ENCODE results near the gene MAGOH. TPM values are rescaled to one million over a fixed set of nuclear protein-coding genes. Genes with fewer than 3 reads are reported as not detected.

The MAGOH gene
- total and polyA plus RNA-seq, 9 of the 15 experiments (the other 6 are each of a cell fraction or from before 2014, with no cell fraction given), result 102 to 342 (median 135) TPM

DNA sequence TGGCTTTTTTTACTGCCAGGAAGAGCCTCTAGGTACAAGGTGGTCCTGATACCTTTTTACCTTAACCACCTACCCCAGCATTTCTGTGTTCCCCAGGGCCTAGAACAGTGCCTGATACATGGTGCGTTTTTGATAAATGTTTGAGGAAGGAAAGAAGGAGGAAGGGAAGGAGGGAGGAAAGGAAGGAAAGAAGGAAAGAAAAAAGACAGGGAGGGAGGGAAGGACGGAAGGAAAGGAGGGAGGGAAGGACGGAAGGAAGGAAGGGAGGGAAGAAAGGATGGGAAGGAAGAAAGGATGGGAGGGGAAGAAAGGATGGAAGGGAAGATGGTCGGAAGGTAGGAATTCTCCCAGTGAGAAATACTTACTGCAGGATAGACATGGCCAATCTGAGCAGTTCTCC is 12.0 kb upstream of the MAGOH start (continued):
- TF ChIP-seq SIRT6 (IDR thresholded peaks at IDR 0.05; ENCODE audit: low read depth, low read length) (no peak), SMARCA4 (IDR thresholded peaks at IDR 0.05) (no peak), OTX1 (CRISPR knock-in tag; IDR thresholded peaks at IDR 0.05) (0 out of 2 replicates have a peak, but pooled peaks have one; percentile 51), SMARCA5 (IDR thresholded peaks at IDR 0.05) (no peak), ATF1 (CRISPR knock-in tag; IDR thresholded peaks at IDR 0.05) (no peak), ATF1 (tag; IDR thresholded peaks at IDR 0.05) (no peak), RBM25 (IDR thresholded peaks at IDR 0.05; ENCODE audit: low read depth, low read length, severe bottlenecking) (peak; percentile 47), POLR2A (conservative IDR thresholded peaks at IDR 0.05) (no peak), PRPF4 (IDR thresholded peaks at IDR 0.05; ENCODE audit: insufficient read depth, low read depth, low read length, poor library complexity, severe bottlenecking) (no peak), FOXK1 (CRISPR knock-in tag; IDR thresholded peaks at IDR 0.05; ENCODE audit: borderline replicate concordance) (no peak), GATAD2A (IDR thresholded peaks at IDR 0.05) (no peak), SUPT5H (IDR thresholded peaks at IDR 0.05) (0 out of 2 replicates have a peak, but pooled peaks have one; percentile 32), MAZ (CRISPR knock-in tag; conservative IDR thresholded peaks at IDR 0.05 in 1 of 2, IDR thresholded peaks at IDR 0.05 in 1 of 2) (no peak), ARNT (IDR thresholded peaks at IDR 0.05) (no peak), ZNF431 (CRISPR knock-in tag; IDR thresholded peaks at IDR 0.05) (no peak), PPARD (CRISPR knock-in tag; IDR thresholded peaks at IDR 0.05) (no peak), SPI1 (IDR thresholded peaks at IDR 0.05; ENCODE audit: borderline replicate concordance, low read depth, low read length) (no peak), ZBTB17 (CRISPR knock-in tag; IDR thresholded peaks at IDR 0.05) (no peak)
- TF ChIP-seq, protein P1, sequence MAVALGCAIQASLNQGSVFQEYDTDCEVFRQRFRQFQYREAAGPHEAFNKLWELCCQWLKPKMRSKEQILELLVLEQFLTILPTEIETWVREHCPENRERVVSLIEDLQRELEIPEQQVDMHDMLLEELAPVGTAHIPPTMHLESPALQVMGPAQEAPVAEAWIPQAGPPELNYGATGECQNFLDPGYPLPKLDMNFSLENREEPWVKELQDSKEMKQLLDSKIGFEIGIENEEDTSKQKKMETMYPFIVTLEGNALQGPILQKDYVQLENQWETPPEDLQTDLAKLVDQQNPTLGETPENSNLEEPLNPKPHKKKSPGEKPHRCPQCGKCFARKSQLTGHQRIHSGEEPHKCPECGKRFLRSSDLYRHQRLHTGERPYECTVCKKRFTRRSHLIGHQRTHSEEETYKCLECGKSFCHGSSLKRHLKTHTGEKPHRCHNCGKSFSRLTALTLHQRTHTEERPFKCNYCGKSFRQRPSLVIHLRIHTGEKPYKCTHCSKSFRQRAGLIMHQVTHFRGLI (CRISPR knock-in tag; IDR thresholded peaks at IDR 0.05), result no peak
- TF ChIP-seq, protein P2, sequence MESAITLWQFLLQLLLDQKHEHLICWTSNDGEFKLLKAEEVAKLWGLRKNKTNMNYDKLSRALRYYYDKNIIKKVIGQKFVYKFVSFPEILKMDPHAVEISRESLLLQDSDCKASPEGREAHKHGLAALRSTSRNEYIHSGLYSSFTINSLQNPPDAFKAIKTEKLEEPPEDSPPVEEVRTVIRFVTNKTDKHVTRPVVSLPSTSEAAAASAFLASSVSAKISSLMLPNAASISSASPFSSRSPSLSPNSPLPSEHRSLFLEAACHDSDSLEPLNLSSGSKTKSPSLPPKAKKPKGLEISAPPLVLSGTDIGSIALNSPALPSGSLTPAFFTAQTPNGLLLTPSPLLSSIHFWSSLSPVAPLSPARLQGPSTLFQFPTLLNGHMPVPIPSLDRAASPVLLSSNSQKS (CRISPR knock-in tag; IDR thresholded peaks at IDR 0.05), result no peak

All from K562 (cell line).